Mucosa of descending colon (tissue), 3 donors: Measurements from ENCODE around the gene COX4I1. TPM values are rescaled to one million over a fixed set of nuclear protein-coding genes. Genes with fewer than 3 reads are reported as not detected.

Experiments used
- ATAC-seq: fragments of 200-7000 bp; cut with Tn5 transposase; one replicate; pipeline ENCODE4 v1.9.1; 2020; ENCODE audit warnings: mild to moderate bottlenecking, moderate library complexity
- DNase-seq, 3 donors: peaks; one replicate each; pipeline ENCODE4 v3.0.0-alpha.2; 2020
- H3K36me3 ChIP-seq: fragments of 200-600 bp; one replicate; pipeline ENCODE4 v1.8.0; 2021; ENCODE audit warnings: low read depth, mild to moderate bottlenecking
- H3K4me1 ChIP-seq: fragments of 200-600 bp; one replicate; pipeline ENCODE4 v1.8.0; 2021; ENCODE audit warnings: low read depth, mild to moderate bottlenecking
- H3K4me3 ChIP-seq: fragments of 200-600 bp; one replicate; pipeline ENCODE4 v1.8.0; 2021; ENCODE audit warnings: mild to moderate bottlenecking
- H3K9me3 ChIP-seq: fragments of 200-600 bp; one replicate; pipeline ENCODE4 v1.8.0; 2021; ENCODE audit warnings: mild to moderate bottlenecking
- intact Hi-C, 2 donors: fragments of 100-400 bp; cut with DNase I in 1 of 2; cut with micrococcal nuclease in 1 of 2; formaldehyde crosslinking; loops; one replicate each; pipeline versions ENCODE4 v1.11.0 to v1.11.1; 2022; cut with DNase I, micrococcal nuclease
- total RNA-seq, 3 donors: library from RNA; stranded (reverse); fragmentation: NEBNext Ultra II Directional in 2 of 3; extraction: Animal tissue kit (Norgen Biotek cat#: 25700) in 2 of 3; gene quantifications; one replicate each; pipeline versions ENCODE4 v1.2.1 to v1.2.4, GENCODE V29; 2021 to 2023
- TF ChIP-seq, protein P1 (sequence below): fragments of 200-600 bp; IDR thresholded peaks from one replicate; pipeline ENCODE4 v1.8.0; 2022; ENCODE audit warnings: antibody characterized with exemption, mild to moderate bottlenecking
- donor health status: DM: no; HTN: no; CAD: no; lungs with moderate emphysema.
- donor health status: DM: no; HTN: no; CAD: no.
- donor health status: DM: no; HTN: yes; CAD: no.

COX4I1 gene
- total RNA-seq, 3 donors from 2014 or later, result 793 to 1,140 (median 1,020) TPM

DNA sequence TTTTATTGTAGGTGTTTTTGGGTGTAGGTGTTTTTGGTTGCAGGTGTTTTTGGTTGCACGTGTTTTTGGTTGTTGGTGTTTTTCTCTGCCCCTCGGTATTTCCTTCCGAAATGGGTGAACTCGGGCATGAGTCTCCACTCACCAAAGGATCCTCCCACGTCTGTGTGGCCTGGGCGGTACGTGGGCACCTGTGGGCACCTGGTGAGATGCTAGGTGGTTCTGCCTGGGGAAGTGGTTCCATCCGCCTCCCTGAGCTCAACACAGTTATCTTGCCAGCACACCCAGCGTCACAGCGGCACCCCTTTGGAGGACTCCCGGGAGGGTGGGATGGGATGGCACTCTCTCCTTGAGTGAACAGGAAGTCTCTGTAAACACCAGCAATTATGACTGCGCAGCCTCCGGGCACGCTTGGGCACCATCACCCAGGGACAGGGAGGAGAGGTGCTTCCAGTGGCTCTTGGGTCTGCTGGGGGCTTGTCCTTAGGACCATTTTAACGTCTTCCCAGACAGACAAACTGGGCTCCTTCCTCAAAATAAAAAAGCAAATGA is 29.8 kb downstream of the COX4I1 start:
- intact Hi-C loops, result loop anchor here in 1 of 2 donors (10.0 kb wide), 1 partner anchor 686 kb away; the partner anchor contains the start of gene FOXF1
- Histone ChIP-seq H3K4me3 (no peak overlapping the region), H3K36me3 (no peaks in the 10 kb centered on the region), H3K4me1 (no peaks in the 10 kb centered on the region), H3K9me3 (no peaks in the 10 kb centered on the region)
- TF ChIP-seq, protein P1, sequence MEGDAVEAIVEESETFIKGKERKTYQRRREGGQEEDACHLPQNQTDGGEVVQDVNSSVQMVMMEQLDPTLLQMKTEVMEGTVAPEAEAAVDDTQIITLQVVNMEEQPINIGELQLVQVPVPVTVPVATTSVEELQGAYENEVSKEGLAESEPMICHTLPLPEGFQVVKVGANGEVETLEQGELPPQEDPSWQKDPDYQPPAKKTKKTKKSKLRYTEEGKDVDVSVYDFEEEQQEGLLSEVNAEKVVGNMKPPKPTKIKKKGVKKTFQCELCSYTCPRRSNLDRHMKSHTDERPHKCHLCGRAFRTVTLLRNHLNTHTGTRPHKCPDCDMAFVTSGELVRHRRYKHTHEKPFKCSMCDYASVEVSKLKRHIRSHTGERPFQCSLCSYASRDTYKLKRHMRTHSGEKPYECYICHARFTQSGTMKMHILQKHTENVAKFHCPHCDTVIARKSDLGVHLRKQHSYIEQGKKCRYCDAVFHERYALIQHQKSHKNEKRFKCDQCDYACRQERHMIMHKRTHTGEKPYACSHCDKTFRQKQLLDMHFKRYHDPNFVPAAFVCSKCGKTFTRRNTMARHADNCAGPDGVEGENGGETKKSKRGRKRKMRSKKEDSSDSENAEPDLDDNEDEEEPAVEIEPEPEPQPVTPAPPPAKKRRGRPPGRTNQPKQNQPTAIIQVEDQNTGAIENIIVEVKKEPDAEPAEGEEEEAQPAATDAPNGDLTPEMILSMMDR, result no peak
- ATAC-seq (no peak), DNase-seq (no peak)

DNA sequence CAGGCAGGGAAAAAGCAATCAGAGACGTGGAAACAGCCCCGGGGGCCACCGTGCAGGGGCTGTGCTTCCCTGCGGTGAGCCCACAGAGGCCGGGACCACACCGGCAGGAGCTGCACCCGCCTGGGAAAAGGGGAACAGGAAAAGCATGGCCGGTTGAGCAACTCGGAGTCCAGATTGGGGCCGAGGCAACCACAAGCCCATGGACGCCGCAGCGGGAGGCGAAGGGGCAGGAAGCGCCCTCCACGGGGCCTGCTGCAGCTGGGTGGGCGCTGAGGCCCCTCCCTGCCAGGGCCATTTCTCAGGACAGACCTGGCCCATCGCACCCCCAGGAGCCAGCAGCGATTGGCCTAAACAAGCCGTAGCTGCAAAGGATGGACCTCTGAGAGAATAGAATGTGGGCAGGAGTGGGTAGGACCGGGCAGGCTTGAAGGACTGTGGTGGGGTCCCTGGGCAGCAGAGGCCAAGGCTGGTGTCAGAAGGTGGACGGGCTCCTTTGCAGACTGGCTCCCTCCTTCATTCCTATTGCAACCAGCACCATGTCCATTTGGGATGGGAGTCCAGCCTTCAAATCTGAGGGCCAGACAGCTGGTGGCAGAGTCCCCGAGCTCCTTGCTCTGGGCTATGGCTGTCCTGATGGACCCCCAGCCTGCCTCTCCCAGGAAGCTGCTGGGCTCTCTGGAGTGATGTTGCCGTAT is 30.4 kb downstream of the COX4I1 start:
- no peaks in the 10 kb centered on the region for H3K4me1 ChIP-seq
- H3K4me3 ChIP-seq, result no peak overlapping the region
- ATAC-seq, result peak; percentile 47
- DNase-seq, result peak in 2 of 3 donors; percentile 23 to 67
- H3K9me3 ChIP-seq, result no peaks in the 10 kb centered on the region
- H3K36me3 ChIP-seq, result no peaks in the 10 kb centered on the region
- intact Hi-C loops, result loop anchor here in 1 of 2 donors (10.0 kb wide), 1 partner anchor 685 kb away; the partner anchor contains the start of gene FOXF1
- TF ChIP-seq, protein P1, result no peak

DNA sequence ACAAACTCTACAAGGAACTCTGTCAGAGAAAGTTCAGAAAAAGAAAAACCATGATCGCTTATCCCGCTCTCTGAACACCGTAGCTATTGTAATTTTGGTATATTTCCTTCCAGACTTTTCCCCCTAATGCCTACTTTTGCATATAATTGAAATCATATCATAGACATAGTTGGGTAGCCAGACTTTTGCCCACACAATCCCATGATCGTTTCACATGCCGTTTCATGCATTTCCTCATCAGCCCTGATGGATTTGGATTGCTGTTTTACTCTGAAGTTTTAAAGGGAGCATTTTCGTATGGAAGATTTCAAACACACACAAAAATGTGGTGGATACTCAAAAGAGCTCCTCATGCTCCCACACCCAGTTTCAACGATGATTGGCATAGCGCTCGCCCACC is 31.3 kb downstream of the COX4I1 start:
- no peaks in the 10 kb centered on the region for H3K9me3 ChIP-seq
- H3K4me1 ChIP-seq, result no peaks in the 10 kb centered on the region
- ATAC-seq (no peak), DNase-seq (no peak)
- intact Hi-C loops, result no loop called here
- TF ChIP-seq, protein P1, result no peak
- H3K36me3 ChIP-seq, result no peaks in the 10 kb centered on the region
- H3K4me3 ChIP-seq, result no peak overlapping the region

DNA sequence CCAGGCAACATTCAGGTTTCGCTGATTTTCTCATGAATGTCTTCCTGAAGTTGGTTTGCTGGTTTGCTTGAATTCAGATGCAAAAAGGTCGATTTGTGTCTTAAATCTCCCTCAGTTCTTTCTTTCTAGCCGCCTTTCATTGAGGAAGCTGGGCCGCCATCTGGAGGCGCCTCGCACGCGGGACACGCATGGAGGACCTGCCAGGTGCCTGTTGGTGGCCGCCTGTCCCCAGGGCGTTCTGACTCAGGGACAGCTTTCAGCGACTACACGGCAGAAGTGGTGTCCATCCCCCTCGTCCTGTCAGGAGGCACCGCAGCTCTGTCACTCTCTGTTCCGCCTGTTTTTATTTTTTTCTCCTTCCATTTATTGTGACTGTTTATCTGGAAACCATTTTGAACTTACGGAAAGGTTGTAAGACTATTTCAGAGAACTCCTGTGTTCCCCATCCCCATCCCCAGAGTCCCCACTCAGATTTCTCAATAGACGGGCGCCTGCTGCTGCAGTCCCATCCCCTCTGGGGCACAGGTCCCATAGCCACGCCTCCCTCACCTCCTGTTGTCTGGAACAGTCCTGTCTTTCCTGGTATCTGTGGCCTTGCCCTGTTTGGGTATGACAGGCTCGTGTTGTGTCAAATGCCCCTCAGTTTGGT is 33.2 kb downstream of the COX4I1 start:
- peak in 1 of 3 donors; percentile 67 for DNase-seq
- no peak overlapping the region for H3K4me3 ChIP-seq
- H3K36me3 ChIP-seq, result no peaks in the 10 kb centered on the region
- TF ChIP-seq, protein P1, result no peak
- intact Hi-C loops, result no loop called here
- peak; percentile 47 for ATAC-seq
- no peaks in the 10 kb centered on the region for H3K4me1 ChIP-seq
- no peaks in the 10 kb centered on the region for H3K9me3 ChIP-seq

DNA sequence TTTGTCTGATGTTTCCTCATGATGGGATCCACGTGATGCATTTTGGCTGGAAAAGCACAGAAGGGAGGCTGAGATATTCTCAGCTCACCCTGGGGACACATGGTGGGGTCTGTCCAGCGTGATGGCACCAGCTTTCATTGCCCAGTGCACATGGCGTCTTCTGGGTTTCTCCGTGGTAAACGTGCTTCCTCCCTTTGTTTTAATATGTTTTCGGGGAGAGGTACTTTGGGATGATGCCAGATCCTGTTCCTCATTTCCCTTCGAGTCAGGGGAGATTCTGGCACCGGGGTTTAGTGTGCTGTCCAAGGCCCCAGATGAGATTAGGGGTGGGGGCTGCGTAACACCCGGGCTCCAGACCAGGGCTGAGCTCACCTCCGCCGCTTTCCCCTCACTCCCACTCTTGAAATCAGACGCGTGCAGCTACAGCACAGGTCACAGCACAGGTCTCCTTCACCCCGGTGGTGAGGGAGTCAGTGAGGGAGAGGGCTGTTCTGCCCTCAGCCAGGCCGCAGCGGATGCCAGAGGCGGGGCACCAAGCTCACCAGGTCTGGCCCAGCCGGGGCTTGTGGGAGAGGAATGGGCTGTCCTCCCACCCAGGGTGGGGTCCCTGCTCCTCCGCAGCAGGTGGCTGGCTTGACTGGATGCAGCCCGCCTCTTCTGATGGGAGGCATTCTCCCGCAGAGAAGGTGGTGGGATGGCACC is 33.9 kb downstream of the COX4I1 start:
- intact Hi-C loops, result no loop called here
- Histone ChIP-seq H3K4me3 (no peak overlapping the region), H3K4me1 (no peaks in the 10 kb centered on the region), H3K36me3 (no peaks in the 10 kb centered on the region), H3K9me3 (no peaks in the 10 kb centered on the region)
- DNase-seq, result no peak
- ATAC-seq, result no peak
- TF ChIP-seq, protein P1, result no peak
